Activated naive CD4-positive, alpha-beta T cell treated with anti-CD3 and anti-CD28 coated beads for 36 hours (primary cell): ENCODE data around the gene UBE3D. TPM values are rescaled to one million over a fixed set of nuclear protein-coding genes. Genes with fewer than 3 reads are reported as not detected.

ENCODE experiments used
- total RNA-seq, 2 experiments: library from RNA; stranded (reverse); gene quantifications; one replicate each; pipeline ENCODE4 v1.2.3, GENCODE V29; 2021

The UBE3D gene
- total RNA-seq, 2 experiments from 2014 or later, result 4.3 to 4.6 TPM

Other genes starting within 250 kb of the UBE3D start
- gene DOP1A, start 1.8 kb upstream of the UBE3D start, total RNA-seq, result 1 to 10 TPM; 5.0 to 6.5 TPM
- 10 to 100 TPM; 17.0 to 19.8 TPM for gene PGM3, start 127.4 kb upstream of the UBE3D start, total RNA-seq
- gene RWDD2A, start 127.5 kb upstream of the UBE3D start, total RNA-seq, result 1 to 10 TPM; 1.4 TPM